Glutamatergic neuron (in vitro differentiated cells): Measurements from ENCODE around the gene SNAPC3. TPM values are rescaled to one million over a fixed set of nuclear protein-coding genes. Genes with fewer than 3 reads are reported as not detected.
"Not testable (repeated sequence)": the region's sequence is repeated elsewhere in the genome, so short reads cannot be mapped to it uniquely, and the experiment has no call there.

Source experiments
- DNase-seq: peaks from one replicate; pipeline ENCODE4 v3.0.0; 2022
- H3K27ac Mint-ChIP-seq: one replicate; pipeline ENCODE4 v1.8.0; 2020; ENCODE audit warnings: mild to moderate bottlenecking, mixed read lengths, inconsistent platforms; ENCODE audit not compliant: unreplicated experiment
- H3K27me3 Mint-ChIP-seq: one replicate; pipeline ENCODE4 v1.8.0; 2020; ENCODE audit warnings: mild to moderate bottlenecking, moderate library complexity, mixed read lengths, inconsistent platforms; ENCODE audit not compliant: unreplicated experiment
- H3K36me3 Mint-ChIP-seq: one replicate; pipeline ENCODE4 v1.8.0; 2020; ENCODE audit warnings: mild to moderate bottlenecking, mixed read lengths, inconsistent platforms; ENCODE audit not compliant: unreplicated experiment
- H3K4me1 Mint-ChIP-seq: one replicate; pipeline ENCODE4 v1.8.0; 2020; ENCODE audit warnings: mild to moderate bottlenecking, low read depth, mixed read lengths, inconsistent platforms; ENCODE audit not compliant: unreplicated experiment
- H3K4me3 Mint-ChIP-seq: one replicate; pipeline ENCODE4 v1.8.0; 2020; ENCODE audit warnings: mild to moderate bottlenecking, mixed read lengths, inconsistent platforms; ENCODE audit not compliant: unreplicated experiment
- H3K9me3 Mint-ChIP-seq: one replicate; pipeline ENCODE4 v1.8.0; 2020; ENCODE audit warnings: mild to moderate bottlenecking, moderate library complexity, mixed read lengths, inconsistent platforms; ENCODE audit not compliant: unreplicated experiment
- total RNA-seq: library from RNA; stranded (reverse); fragmentation: NEBNext Ultra II Directional; extraction: Animal tissue kit (Norgen Biotek cat#: 25700); gene quantifications from one replicate; pipeline ENCODE4 v1.2.1, GENCODE V29; 2021; ENCODE audit not compliant: unreplicated experiment
- TF ChIP-seq, protein P1 (sequence below): fragments of 200-600 bp; sonication (generic); IDR thresholded peaks from one replicate; pipeline ENCODE4 v1.5.0; 2021; ENCODE audit not compliant: partially characterized antibody, unreplicated experiment

SNAPC3 gene
- total RNA-seq, 1 donor from 2014 or later = 104 TPM

DNA sequence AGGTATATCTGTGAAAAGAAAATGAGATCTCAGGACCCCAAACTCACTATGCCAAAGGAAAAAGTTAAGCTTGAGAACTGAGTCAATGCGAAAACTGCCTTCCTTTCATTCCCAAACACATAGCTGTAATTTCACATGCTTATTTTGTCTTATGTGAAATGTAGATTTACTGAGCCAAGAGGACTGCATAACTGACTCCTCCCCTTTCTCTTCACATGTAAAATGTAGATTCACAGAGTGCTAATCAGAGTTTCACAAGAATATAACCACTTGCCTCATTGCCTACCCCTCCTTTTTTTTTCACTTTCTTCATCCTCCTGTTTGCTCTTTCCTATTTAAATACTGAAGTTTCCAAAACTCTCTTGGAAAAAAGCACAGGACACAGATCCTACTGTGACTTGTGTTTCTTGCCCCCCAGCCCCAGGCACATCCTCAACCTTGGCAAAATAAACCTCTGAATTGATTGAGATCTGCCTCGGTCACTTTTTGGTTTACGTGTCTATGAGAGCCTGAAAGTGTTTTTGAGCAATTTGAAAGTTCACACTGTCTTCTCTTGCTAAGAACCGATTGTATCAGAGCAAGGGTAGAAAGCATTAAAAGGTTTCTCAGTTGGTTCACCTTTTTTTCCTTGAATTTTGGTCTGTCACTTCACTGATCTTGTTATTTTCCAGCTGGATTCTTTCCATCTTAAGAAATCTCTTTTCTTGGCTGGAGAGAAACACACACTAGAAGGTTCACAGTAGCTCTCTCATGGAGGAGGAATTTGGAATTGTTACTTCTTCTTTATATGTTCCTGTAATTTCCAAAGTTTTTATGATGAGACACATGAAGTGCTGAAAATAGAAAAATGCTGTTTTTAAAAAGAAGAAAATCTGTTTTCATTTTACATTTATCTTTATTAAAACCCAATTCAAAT, 44.8 kb upstream of the SNAPC3 start:
- DNase-seq = no peak
- peaks cover 5% of the 10 kb centered on the region for H3K9me3 Mint-ChIP-seq
- no peak overlapping the region for H3K4me3 Mint-ChIP-seq

DNA sequence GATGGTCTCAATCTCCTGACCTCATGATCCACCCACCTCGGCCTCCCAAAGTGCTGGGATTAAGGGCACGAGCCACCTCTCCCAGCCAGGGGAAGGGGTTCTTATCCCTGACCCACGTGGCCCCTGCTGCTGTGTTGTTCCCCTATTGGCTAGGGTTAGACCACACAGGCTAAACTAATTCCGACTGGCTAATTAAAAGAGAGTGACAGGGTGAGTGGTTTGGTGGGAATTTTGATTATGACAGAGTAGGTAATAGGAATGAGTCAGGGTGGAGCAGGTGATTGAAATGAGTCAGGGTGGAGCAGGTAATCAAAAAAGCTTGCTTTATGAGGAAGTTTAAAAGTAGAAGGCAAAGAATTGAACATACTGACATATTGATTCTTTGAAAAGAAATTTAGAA, 43.4 kb upstream of the SNAPC3 start:
- H3K27ac Mint-ChIP-seq, H3K36me3 Mint-ChIP-seq, DNase-seq, H3K4me3 Mint-ChIP-seq, H3K9me3 Mint-ChIP-seq, H3K4me1 Mint-ChIP-seq, H3K27me3 Mint-ChIP-seq: not testable (repeated sequence)

More for the DNA sequence above, 44.8 kb upstream of the SNAPC3 start:
- peaks cover 8% of the 10 kb centered on the region for H3K36me3 Mint-ChIP-seq
- peaks cover 2% of the 10 kb centered on the region for H3K27me3 Mint-ChIP-seq
- TF ChIP-seq, protein P1, sequence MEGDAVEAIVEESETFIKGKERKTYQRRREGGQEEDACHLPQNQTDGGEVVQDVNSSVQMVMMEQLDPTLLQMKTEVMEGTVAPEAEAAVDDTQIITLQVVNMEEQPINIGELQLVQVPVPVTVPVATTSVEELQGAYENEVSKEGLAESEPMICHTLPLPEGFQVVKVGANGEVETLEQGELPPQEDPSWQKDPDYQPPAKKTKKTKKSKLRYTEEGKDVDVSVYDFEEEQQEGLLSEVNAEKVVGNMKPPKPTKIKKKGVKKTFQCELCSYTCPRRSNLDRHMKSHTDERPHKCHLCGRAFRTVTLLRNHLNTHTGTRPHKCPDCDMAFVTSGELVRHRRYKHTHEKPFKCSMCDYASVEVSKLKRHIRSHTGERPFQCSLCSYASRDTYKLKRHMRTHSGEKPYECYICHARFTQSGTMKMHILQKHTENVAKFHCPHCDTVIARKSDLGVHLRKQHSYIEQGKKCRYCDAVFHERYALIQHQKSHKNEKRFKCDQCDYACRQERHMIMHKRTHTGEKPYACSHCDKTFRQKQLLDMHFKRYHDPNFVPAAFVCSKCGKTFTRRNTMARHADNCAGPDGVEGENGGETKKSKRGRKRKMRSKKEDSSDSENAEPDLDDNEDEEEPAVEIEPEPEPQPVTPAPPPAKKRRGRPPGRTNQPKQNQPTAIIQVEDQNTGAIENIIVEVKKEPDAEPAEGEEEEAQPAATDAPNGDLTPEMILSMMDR = no peak
- H3K27ac Mint-ChIP-seq = no peak overlapping the region
- no peaks in the 10 kb centered on the region for H3K4me1 Mint-ChIP-seq

GRCh38 chr9:15379888-15380287, 42.8 kb upstream of the SNAPC3 start:
- H3K4me3 Mint-ChIP-seq, DNase-seq, H3K27ac Mint-ChIP-seq, H3K27me3 Mint-ChIP-seq, H3K4me1 Mint-ChIP-seq, H3K9me3 Mint-ChIP-seq, H3K36me3 Mint-ChIP-seq: not testable (repeated sequence)

DNA sequence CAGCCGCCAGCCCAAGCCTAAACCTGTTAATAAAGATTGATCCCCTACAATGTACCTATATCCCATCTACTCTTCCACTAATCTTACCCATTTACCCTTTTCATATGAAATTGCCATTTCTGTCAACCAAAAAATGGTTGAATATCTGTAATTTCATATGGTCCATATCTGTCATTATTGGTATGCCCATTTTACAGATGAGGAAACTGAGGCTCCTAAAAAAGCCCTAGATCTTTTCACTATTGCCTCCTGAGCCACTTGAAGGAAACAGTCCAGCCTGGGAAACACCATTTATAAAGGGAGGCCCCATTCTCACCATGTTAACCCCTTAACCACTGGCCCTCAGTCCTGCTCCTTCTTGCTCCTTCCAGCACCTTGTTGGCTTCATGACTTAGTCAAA, 41.2 kb upstream of the SNAPC3 start:
- peaks cover 2% of the 10 kb centered on the region for H3K27me3 Mint-ChIP-seq
- TF ChIP-seq, protein P1 = no peak
- H3K4me3 Mint-ChIP-seq = no peak overlapping the region
- H3K4me1 Mint-ChIP-seq = no peaks in the 10 kb centered on the region
- no peak for DNase-seq
- no peak overlapping the region for H3K27ac Mint-ChIP-seq
- H3K36me3 Mint-ChIP-seq = no peaks in the 10 kb centered on the region
- no peaks in the 10 kb centered on the region for H3K9me3 Mint-ChIP-seq

- Mint-ChIP-seq H3K4me1 (no peaks in the 10 kb centered on the region), H3K9me3 (peaks cover 3% of the 10 kb centered on the region)
- TF ChIP-seq, protein P1 = no peak
These were observed 36.2 kb upstream of the SNAPC3 start for GRCh38 chr9:15386465-15386864.

GRCh38 chr9:15389173-15389572, 33.5 kb upstream of the SNAPC3 start:
- H3K9me3 Mint-ChIP-seq = peaks cover 3% of the 10 kb centered on the region
- TF ChIP-seq, protein P1 = no peak
- no peak overlapping the region for H3K27ac Mint-ChIP-seq
- H3K27me3 Mint-ChIP-seq = no peaks in the 10 kb centered on the region
- no peaks in the 10 kb centered on the region for H3K4me1 Mint-ChIP-seq
- no peak overlapping the region for H3K4me3 Mint-ChIP-seq
- H3K36me3 Mint-ChIP-seq = no peaks in the 10 kb centered on the region
- no peak for DNase-seq

More at GRCh38 chr9:15386465-15386864, 36.2 kb upstream of the SNAPC3 start:
- DNase-seq = no peak
- H3K4me3 Mint-ChIP-seq = no peak overlapping the region
- no peak overlapping the region for H3K27ac Mint-ChIP-seq
- no peaks in the 10 kb centered on the region for H3K36me3 Mint-ChIP-seq
- peaks cover 1% of the 10 kb centered on the region for H3K27me3 Mint-ChIP-seq
